Breast epithelium (tissue), 4 donors: ENCODE measurements around the gene SIRT3. TPM values are rescaled to one million over a fixed set of nuclear protein-coding genes. Genes with fewer than 3 reads are reported as not detected.

Experiments used
- DNase-seq, 2 donors: peaks; one replicate each; pipeline ENCODE4 v3.0.0-alpha.2; 2019; ENCODE audit warnings: low spot score in 2 of 2
- H3K27ac ChIP-seq, 2 donors: fragments of 200-600 bp; sonication (generic) in 1 of 2; one replicate each; pipeline ENCODE4 v1.5.1; 2016 to 2019; ENCODE audit warnings: mild to moderate bottlenecking in 1 of 2
- H3K27me3 ChIP-seq, 2 donors: fragments of 200-600 bp; sonication (generic) in 1 of 2; one replicate each; pipeline versions ENCODE4 v1.5.1 to v1.6.0; 2017 to 2019; ENCODE audit warnings: control low read depth in 1 of 2, mild to moderate bottlenecking in 1 of 2
- H3K36me3 ChIP-seq: fragments of 200-600 bp; one replicate; pipeline ENCODE4 v1.5.1; 2019
- H3K4me1 ChIP-seq, 2 donors: fragments of 200-600 bp; sonication (generic); one replicate each; pipeline ENCODE4 v1.5.1; 2016 to 2019; ENCODE audit warnings: control low read depth in 1 of 2
- H3K4me3 ChIP-seq, 3 donors: fragments of 200-600 bp; sonication (generic); 1 replicate in 2 of 3; 2 replicates in 1 of 3; pipeline ENCODE4 v1.5.1; 2016 to 2019; ENCODE audit warnings: mild to moderate bottlenecking in 3 of 3, moderate library complexity in 2 of 3
- H3K9me3 ChIP-seq, 2 donors: fragments of 200-600 bp; sonication (generic) in 1 of 2; one replicate each; pipeline ENCODE4 v1.5.1; 2016 to 2019; ENCODE audit warnings: control low read depth in 1 of 2
- POLR2A ChIP-seq: fragments of 450-650 bp; IDR thresholded peaks from one replicate; pipeline ENCODE4 v1.6.1; 2016; ENCODE audit warnings: antibody characterized with exemption, mild to moderate bottlenecking, moderate library complexity
- POLR2AphosphoS5 ChIP-seq, 3 donors: sonication (generic); formaldehyde crosslinking; IDR thresholded peaks; one replicate each; pipeline ENCODE4 v1.6.1; 2017; ENCODE audit warnings: antibody characterized with exemption in 3 of 3
- intact Hi-C: fragments of 100-400 bp; cut with DNase I; formaldehyde crosslinking; loops from one replicate; pipeline ENCODE4 v1.15.1; 2023; ENCODE audit warnings: low total_unique reads
- total RNA-seq, 3 donors: library from RNA; depleted of rRNA; stranded (reverse); fragments of >200 nt; gene quantifications; one replicate each; pipeline ENCODE4 v1.1.0, GENCODE V29; 2016
- TF ChIP-seq, protein P1 (sequence below), 3 donors: fragments of 450-650 bp; IDR thresholded peaks; one replicate each; pipeline ENCODE4 v1.5.1; 2016 to 2017; ENCODE audit warnings: antibody characterized with exemption in 3 of 3, mild to moderate bottlenecking in 3 of 3, moderate library complexity in 3 of 3

The SIRT3 gene
- total RNA-seq, 3 donors from 2014 or later: 17.3 to 21.4 (median 19.3) TPM

DNA sequence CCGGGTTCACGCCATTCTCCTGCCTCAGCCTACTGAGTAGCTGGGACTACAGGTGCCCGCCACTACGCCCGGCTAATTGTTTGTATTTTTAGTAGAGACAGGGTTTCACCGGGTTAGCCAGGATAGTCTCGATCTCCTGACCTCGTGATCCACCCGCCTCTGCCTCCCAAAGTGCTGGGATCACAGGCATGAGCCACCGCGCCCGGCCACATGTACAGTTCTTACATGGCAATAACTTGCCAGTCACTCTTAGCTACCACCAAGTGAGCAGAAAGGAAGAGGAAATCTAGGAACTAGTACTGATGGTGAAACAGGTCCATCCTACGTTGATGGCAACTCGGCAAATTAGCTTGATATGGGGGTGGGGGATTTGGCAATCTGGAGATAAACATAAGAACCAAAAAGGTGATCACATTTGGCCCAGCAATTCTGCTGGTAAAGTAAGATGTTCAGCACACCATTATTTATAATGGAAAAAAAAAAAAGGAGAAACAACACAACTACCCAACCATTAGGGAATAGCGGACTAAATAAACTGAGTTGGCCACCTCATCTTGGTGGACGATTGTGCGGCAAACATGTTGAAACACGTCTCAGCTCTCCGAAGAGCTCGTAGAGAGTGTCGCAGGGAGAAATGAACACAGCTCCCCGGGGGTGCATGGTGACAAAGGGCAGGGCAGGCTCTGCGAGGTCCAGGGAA lies 47.4 kb upstream of the SIRT3 start:
- no peak overlapping the region for H3K4me3 ChIP-seq
- peaks cover 24 to 61% of the 10 kb centered on the region in 2 donors for H3K27me3 ChIP-seq
- H3K36me3 ChIP-seq: no peaks in the 10 kb centered on the region
- no peaks in the 10 kb centered on the region for H3K9me3 ChIP-seq
- no peak for TF ChIP-seq POLR2A
- TF ChIP-seq POLR2AphosphoS5 (IDR thresholded peaks at IDR 0.05): no peak
- TF ChIP-seq, protein P1, sequence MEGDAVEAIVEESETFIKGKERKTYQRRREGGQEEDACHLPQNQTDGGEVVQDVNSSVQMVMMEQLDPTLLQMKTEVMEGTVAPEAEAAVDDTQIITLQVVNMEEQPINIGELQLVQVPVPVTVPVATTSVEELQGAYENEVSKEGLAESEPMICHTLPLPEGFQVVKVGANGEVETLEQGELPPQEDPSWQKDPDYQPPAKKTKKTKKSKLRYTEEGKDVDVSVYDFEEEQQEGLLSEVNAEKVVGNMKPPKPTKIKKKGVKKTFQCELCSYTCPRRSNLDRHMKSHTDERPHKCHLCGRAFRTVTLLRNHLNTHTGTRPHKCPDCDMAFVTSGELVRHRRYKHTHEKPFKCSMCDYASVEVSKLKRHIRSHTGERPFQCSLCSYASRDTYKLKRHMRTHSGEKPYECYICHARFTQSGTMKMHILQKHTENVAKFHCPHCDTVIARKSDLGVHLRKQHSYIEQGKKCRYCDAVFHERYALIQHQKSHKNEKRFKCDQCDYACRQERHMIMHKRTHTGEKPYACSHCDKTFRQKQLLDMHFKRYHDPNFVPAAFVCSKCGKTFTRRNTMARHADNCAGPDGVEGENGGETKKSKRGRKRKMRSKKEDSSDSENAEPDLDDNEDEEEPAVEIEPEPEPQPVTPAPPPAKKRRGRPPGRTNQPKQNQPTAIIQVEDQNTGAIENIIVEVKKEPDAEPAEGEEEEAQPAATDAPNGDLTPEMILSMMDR (IDR thresholded peaks at IDR 0.05): no peak
- peaks cover 0 to 5% of the 10 kb centered on the region in 2 donors for H3K4me1 ChIP-seq
- H3K27ac ChIP-seq: no peak overlapping the region
- no peak for DNase-seq
- intact Hi-C loops: loop anchor here (2.0 kb wide), 1 partner anchor 37 kb away; no protein-coding TSS in a partner anchor

DNA sequence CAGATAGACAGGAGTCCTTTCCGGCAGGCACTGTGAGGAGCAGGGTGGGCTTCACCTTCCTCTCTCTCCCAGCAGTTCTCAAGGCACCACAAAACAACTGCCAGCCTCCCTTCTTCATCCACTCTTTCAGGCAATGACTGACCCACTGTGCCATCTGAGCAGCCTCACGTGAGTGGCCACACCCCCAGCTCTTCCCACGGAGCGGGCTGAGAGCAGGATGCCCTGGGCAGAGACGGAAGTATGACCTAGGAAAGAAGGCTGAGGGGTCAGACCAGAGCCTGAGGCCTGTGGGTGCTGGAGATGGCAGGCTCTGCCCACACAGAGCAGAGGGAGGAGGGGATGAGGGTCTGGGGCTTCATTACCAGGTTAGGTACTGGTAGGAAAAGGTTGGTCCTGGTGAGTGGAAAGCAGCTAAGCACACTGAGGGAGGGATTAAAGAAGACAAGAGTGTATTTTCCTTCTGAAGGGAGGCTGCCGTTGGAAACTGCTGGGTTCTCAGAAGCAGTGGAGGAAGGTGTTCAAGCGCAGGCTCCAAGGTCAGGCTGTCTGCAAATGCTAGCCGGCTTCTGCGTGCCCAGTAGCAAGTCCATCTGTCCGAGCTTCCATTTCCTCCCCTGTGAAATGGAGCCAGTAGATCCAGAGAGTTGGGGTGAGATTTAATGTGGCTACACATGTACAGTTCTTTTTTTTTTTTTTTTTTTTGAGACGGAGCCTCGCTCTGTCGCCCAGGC lies 46.7 kb upstream of the SIRT3 start:
- H3K27ac ChIP-seq: no peak overlapping the region
- H3K4me1 ChIP-seq: no peaks in the 10 kb centered on the region
- peaks cover 24 to 66% of the 10 kb centered on the region in 2 donors for H3K27me3 ChIP-seq
- peak in 1 of 2 donors; percentile 39 for DNase-seq
- TF ChIP-seq POLR2AphosphoS5 (IDR thresholded peaks at IDR 0.05) (no peak), POLR2A (no peak)
- TF ChIP-seq, protein P1 (IDR thresholded peaks at IDR 0.05): no peak
- no peaks in the 10 kb centered on the region for H3K9me3 ChIP-seq
- no peaks in the 10 kb centered on the region for H3K36me3 ChIP-seq
- H3K4me3 ChIP-seq: no peak overlapping the region
- intact Hi-C loops: loop anchor here (2.0 kb wide), 1 partner anchor 36 kb away; no protein-coding TSS in a partner anchor

GRCh38 chr11:282171-282570 lies 46.0 kb upstream of the SIRT3 start:
- Histone ChIP-seq H3K9me3 (no peaks in the 10 kb centered on the region), H3K4me3 (no peak overlapping the region), H3K27ac (no peak overlapping the region), H3K36me3 (no peaks in the 10 kb centered on the region), H3K27me3 (peaks cover 24 to 66% of the 10 kb centered on the region in 2 donors), H3K4me1 (no peaks in the 10 kb centered on the region)
- DNase-seq: peak in 1 of 2 donors; percentile 33
- intact Hi-C loops: loop anchor here (2.0 kb wide), 1 partner anchor 35 kb away; no protein-coding TSS in a partner anchor
- TF ChIP-seq POLR2AphosphoS5 (IDR thresholded peaks at IDR 0.05): no peak
- TF ChIP-seq POLR2A: no peak
- TF ChIP-seq, protein P1 (IDR thresholded peaks at IDR 0.05): no peak

DNA sequence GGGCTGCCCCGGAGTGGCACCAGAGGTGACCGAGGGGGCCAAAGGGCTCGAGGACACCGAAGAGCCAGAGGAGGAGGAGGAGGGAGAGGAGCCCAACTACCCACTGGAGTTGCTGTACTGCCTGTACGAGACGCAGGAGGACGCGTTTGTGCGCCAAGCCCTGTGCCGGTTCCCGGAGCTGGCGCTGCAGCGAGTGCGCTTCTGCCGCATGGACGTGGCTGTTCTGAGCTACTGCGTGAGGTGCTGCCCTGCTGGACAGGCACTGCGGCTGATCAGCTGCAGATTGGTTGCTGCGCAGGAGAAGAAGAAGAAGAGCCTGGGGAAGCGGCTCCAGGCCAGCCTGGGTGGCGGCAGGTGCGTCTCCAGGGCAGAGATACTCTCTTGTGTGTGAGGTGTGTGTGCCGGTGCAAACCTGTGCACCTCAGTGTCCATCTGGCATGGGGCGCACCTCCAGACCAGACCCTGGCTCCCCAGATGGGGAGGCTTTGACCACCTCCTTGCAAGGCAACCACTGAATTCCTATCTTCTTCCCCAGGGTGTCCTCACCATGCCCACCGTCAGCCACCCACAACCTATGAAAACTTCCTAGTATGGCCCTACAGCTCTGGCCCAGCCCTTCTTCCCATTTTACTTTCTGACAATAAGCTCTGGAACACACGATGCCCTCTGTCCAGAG lies 45.5 kb upstream of the SIRT3 start:
- Histone ChIP-seq H3K36me3 (no peaks in the 10 kb centered on the region), H3K27ac (no peak overlapping the region), H3K4me3 (peak overlapping the region in 2 of 3 donors; percentile 33 to 59), H3K4me1 (no peaks in the 10 kb centered on the region), H3K9me3 (no peaks in the 10 kb centered on the region), H3K27me3 (peaks cover 24 to 66% of the 10 kb centered on the region in 2 donors)
- TF ChIP-seq, protein P1 (IDR thresholded peaks at IDR 0.05): no peak
- TF ChIP-seq POLR2AphosphoS5 (IDR thresholded peaks at IDR 0.05): no peak
- DNase-seq: peak in 1 of 2 donors; percentile 28
- intact Hi-C loops: loop anchor here (2.0 kb wide), 1 partner anchor 35 kb away; no protein-coding TSS in a partner anchor
